ENCODE data around the gene CCHCR1.

CCHCR1 gene

GRCh38 chr6:31129130-31129529 is 28.5 kb downstream of the CCHCR1 start:
- DNase-seq (ENCODE audit: low read depth), result no peak

GRCh38 chr6:31128093-31128676 is 29.4 kb downstream of the CCHCR1 start:
- no peak for DNase-seq (ENCODE audit: low read depth)

- no peak for DNase-seq (ENCODE audit: low read depth)
Measured at GRCh38 chr6:31126396-31127175, 31.0 kb downstream of the CCHCR1 start.

- peak; percentile 73 for DNase-seq (ENCODE audit: low read depth)
Measured at GRCh38 chr6:31125586-31126363, 31.8 kb downstream of the CCHCR1 start.

GRCh38 chr6:31125162-31125561 is 32.4 kb downstream of the CCHCR1 start:
- DNase-seq (ENCODE audit: low read depth), result no peak

GRCh38 chr6:31122791-31123706 is 34.6 kb downstream of the CCHCR1 start:
- DNase-seq (ENCODE audit: low read depth), result peak; percentile 83

- DNase-seq (ENCODE audit: low read depth), result no peak
Measured at GRCh38 chr6:31121131-31121790, 36.3 kb downstream of the CCHCR1 start.

GRCh38 chr6:31120151-31120915 is 37.3 kb downstream of the CCHCR1 start, which contains the start of gene CDSN:
Gene CDSN (minus strand): TSS chr6:31120446. CDS start chr6:31120419, 27 bp downstream.
- no peak for DNase-seq (ENCODE audit: low read depth)

GRCh38 chr6:31118178-31118577 is 39.4 kb downstream of the CCHCR1 start:
- DNase-seq (ENCODE audit: low read depth), result no peak

GRCh38 chr6:31116661-31117385 is 40.8 kb downstream of the CCHCR1 start:
- DNase-seq (ENCODE audit: low read depth), result peak; percentile 29

- DNase-seq (ENCODE audit: low read depth), result no peak
Measured at GRCh38 chr6:31115941-31116560, 41.6 kb downstream of the CCHCR1 start.

GRCh38 chr6:31114970-31115849 is 42.4 kb downstream of the CCHCR1 start:
- DNase-seq (ENCODE audit: low read depth), result peak; percentile 24

GRCh38 chr6:31114541-31114878 is 43.1 kb downstream of the CCHCR1 start, which contains the start of gene PSORS1C1:
Gene PSORS1C1 (plus strand): TSS chr6:31114800. CDS start chr6:31129633, 14,833 bp downstream.
- DNase-seq (ENCODE audit: low read depth), result peak; percentile 86

- DNase-seq (ENCODE audit: low read depth), result peak; percentile 82
Measured at GRCh38 chr6:31113861-31114540, 43.6 kb downstream of the CCHCR1 start.

GRCh38 chr6:31112478-31112877 is 45.1 kb downstream of the CCHCR1 start, which contains the start of gene C6orf15:
Gene C6orf15 (minus strand): TSS chr6:31112575. CDS start chr6:31112555, 20 bp downstream.
- DNase-seq (ENCODE audit: low read depth), result no peak

- DNase-seq (ENCODE audit: low read depth), result no peak
Measured at GRCh38 chr6:31111712-31112111, 45.9 kb downstream of the CCHCR1 start.

GRCh38 chr6:31110825-31111582 is 46.6 kb downstream of the CCHCR1 start:
- DNase-seq (ENCODE audit: low read depth), result no peak
